GM23338 (cell line): Measurements from ENCODE around the gene OTUB2. TPM values are rescaled to one million over a fixed set of nuclear protein-coding genes. Genes with fewer than 3 reads are reported as not detected.

Experiments used
- ATAC-seq: fragments of 200-7000 bp; cut with Tn5 transposase; 3 replicates; pipeline ENCODE4 v1.9.1; 2020
- DNase-seq: peaks from one replicate; pipeline ENCODE4 v3.0.0-alpha.2; 2015; ENCODE audit warnings: low spot score
- H2AFZ ChIP-seq: fragments of 200-600 bp; sonication (generic); 2 replicates; pipeline ENCODE4 v1.8.0; 2016; ENCODE audit warnings: antibody characterized with exemption, mild to moderate bottlenecking, moderate library complexity
- H3F3A ChIP-seq: fragments of 200-600 bp; sonication (generic); replicated peaks from 2 replicates; pipeline ENCODE4 v1.8.0; 2017; ENCODE audit warnings: antibody characterized with exemption, mixed run types, low read depth
- H3K27ac ChIP-seq: fragments of 200-600 bp; sonication (generic); 2 replicates; pipeline ENCODE4 v1.6.1; 2016; ENCODE audit warnings: low read depth
- H3K27me3 ChIP-seq: fragments of 200-600 bp; sonication (generic); 2 replicates; pipeline ENCODE4 v1.8.0; 2016; ENCODE audit warnings: mild to moderate bottlenecking, mixed run types, moderate library complexity; ENCODE audit not compliant: insufficient read depth
- H3K36me3 ChIP-seq: fragments of 200-600 bp; sonication (generic); 2 replicates; pipeline ENCODE4 v1.8.0; 2016; ENCODE audit warnings: mild to moderate bottlenecking; ENCODE audit not compliant: insufficient read depth
- H3K4me1 ChIP-seq: fragments of 200-600 bp; sonication (generic); 2 replicates; pipeline ENCODE4 v1.8.0; 2016; ENCODE audit warnings: mild to moderate bottlenecking, moderate library complexity; ENCODE audit not compliant: insufficient read depth
- H3K4me2 ChIP-seq: fragments of 200-600 bp; sonication (generic); 2 replicates; pipeline ENCODE4 v1.7.1; 2017; ENCODE audit warnings: mixed run types
- H3K4me3 ChIP-seq: fragments of 200-600 bp; sonication (generic); 2 replicates; pipeline ENCODE4 v1.6.1; 2016; ENCODE audit warnings: mixed run types
- H3K79me2 ChIP-seq: fragments of 200-600 bp; sonication (generic); replicated peaks from 2 replicates; pipeline ENCODE4 v1.8.0; 2017; ENCODE audit warnings: mild to moderate bottlenecking; ENCODE audit not compliant: insufficient read depth
- H3K9me2 ChIP-seq: fragments of 200-600 bp; sonication (generic); 2 replicates; pipeline ENCODE4 v1.8.0; 2017; ENCODE audit not compliant: insufficient read depth
- H4K20me1 ChIP-seq: fragments of 200-600 bp; sonication (generic); replicated peaks from 2 replicates; pipeline ENCODE4 v1.8.0; 2017; ENCODE audit warnings: mild to moderate bottlenecking; ENCODE audit not compliant: insufficient read depth
- H3K27ac Mint-ChIP-seq: 2 replicates; pipeline ENCODE4 v1.8.0; 2020; ENCODE audit warnings: inconsistent platforms, mild to moderate bottlenecking, moderate library complexity, mixed read lengths
- H3K27me3 Mint-ChIP-seq: 3 replicates; pipeline ENCODE4 v1.8.0; 2022; ENCODE audit warnings: low read depth, mild to moderate bottlenecking, moderate library complexity, mixed read lengths, inconsistent platforms; ENCODE audit not compliant: insufficient read depth, poor library complexity
- H3K36me3 Mint-ChIP-seq: 3 replicates; pipeline ENCODE4 v1.8.0; 2021; ENCODE audit warnings: low read depth, mild to moderate bottlenecking, inconsistent platforms, moderate library complexity, mixed read lengths
- H3K4me1 Mint-ChIP-seq: 3 replicates; pipeline ENCODE4 v1.8.0; 2020; ENCODE audit warnings: mild to moderate bottlenecking, inconsistent platforms, mixed read lengths
- H3K4me3 Mint-ChIP-seq: 3 replicates; pipeline ENCODE4 v1.8.0; 2021; ENCODE audit warnings: moderate library complexity, mild to moderate bottlenecking, inconsistent platforms, mixed read lengths
- H3K9me3 Mint-ChIP-seq: 3 replicates; pipeline ENCODE4 v1.8.0; 2020; ENCODE audit warnings: moderate library complexity, mild to moderate bottlenecking, inconsistent platforms, mixed read lengths
- EZH2 ChIP-seq: fragments of 200-600 bp; sonication (generic); IDR thresholded peaks from one replicate; pipeline ENCODE4 v1.8.0; 2017; ENCODE audit warnings: antibody characterized with exemption, mild to moderate bottlenecking, low read depth; ENCODE audit not compliant: unreplicated experiment
- NANOG ChIP-seq: IDR thresholded peaks from 2 replicates; pipeline ENCODE4 v1.6.1; 2016; ENCODE audit warnings: antibody characterized with exemption, borderline replicate concordance
- STAT1 ChIP-seq: IDR thresholded peaks from one replicate; pipeline ENCODE4 v1.6.1; 2016; ENCODE audit warnings: antibody characterized with exemption; ENCODE audit not compliant: unreplicated experiment
- ZNF114 ChIP-seq: fragments of 250-450 bp; sonication (Bioruptor Pico); IDR thresholded peaks from 2 replicates; pipeline ENCODE4 v1.5.0; 2020; ENCODE audit warnings: mild to moderate bottlenecking, moderate library complexity
- ZNF331 ChIP-seq: fragments of 250-450 bp; sonication (Bioruptor Pico); IDR thresholded peaks from 2 replicates; pipeline ENCODE4 v1.5.0; 2020; ENCODE audit warnings: low read depth, mild to moderate bottlenecking, moderate library complexity
- polyA plus RNA-seq: library from polyadenylated mRNA; unstranded; fragments of >200 nt; fragmentation: Nextera tagmentation; extraction: Ambion mirVana; gene quantifications from 2 replicates; pipeline ENCODE4 v1.2.1, GENCODE V29; 2016
- total RNA-seq: library from RNA; depleted of rRNA; stranded (reverse); fragments of >200 nt; shearing (Covaris generic); gene quantifications from 2 replicates; pipeline ENCODE4 v1.2.3, GENCODE V29; 2014
- TF ChIP-seq, protein P1 (sequence below): fragments of 250-450 bp; sonication (Bioruptor Pico); IDR thresholded peaks from 2 replicates; pipeline ENCODE4 v1.5.0; 2020; ENCODE audit warnings: mild to moderate bottlenecking, moderate library complexity

OTUB2 gene
- total and polyA plus RNA-seq, 2 experiments from 2014 or later, result 2.1 to 4.1 TPM

DNA sequence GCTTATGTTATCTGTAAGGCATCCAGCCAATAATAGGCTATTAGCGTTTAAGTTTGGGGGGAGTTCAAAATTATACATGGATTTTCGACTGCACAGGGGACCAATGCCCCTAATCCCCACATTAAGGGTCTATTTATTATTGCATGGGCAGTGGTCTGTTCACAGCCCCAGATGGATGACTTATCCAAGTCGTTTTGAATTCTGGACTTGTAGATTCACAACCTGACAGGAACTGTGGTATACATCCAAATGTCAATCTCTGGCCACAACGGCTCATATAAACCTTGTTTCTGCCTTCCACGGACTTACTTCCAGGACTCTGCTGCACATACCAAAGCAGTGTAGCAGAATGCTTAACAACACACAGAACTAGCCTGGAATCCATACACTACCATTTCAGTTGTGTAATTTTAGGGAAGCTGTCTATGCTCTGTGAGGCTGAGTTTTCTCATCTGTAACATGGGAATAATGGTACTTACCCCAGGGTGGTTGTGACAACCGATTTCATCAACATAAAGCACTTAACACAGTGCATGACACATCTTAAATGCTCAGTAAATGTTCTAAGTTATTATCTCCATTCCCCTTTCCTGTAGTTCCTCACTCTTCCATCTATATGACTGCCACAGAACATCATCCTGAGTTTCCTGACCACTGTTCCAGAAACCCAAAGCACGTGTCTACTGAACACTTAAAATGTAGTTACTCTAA lies 51.1 kb downstream of the OTUB2 start (continued):
- TF ChIP-seq, protein P1, sequence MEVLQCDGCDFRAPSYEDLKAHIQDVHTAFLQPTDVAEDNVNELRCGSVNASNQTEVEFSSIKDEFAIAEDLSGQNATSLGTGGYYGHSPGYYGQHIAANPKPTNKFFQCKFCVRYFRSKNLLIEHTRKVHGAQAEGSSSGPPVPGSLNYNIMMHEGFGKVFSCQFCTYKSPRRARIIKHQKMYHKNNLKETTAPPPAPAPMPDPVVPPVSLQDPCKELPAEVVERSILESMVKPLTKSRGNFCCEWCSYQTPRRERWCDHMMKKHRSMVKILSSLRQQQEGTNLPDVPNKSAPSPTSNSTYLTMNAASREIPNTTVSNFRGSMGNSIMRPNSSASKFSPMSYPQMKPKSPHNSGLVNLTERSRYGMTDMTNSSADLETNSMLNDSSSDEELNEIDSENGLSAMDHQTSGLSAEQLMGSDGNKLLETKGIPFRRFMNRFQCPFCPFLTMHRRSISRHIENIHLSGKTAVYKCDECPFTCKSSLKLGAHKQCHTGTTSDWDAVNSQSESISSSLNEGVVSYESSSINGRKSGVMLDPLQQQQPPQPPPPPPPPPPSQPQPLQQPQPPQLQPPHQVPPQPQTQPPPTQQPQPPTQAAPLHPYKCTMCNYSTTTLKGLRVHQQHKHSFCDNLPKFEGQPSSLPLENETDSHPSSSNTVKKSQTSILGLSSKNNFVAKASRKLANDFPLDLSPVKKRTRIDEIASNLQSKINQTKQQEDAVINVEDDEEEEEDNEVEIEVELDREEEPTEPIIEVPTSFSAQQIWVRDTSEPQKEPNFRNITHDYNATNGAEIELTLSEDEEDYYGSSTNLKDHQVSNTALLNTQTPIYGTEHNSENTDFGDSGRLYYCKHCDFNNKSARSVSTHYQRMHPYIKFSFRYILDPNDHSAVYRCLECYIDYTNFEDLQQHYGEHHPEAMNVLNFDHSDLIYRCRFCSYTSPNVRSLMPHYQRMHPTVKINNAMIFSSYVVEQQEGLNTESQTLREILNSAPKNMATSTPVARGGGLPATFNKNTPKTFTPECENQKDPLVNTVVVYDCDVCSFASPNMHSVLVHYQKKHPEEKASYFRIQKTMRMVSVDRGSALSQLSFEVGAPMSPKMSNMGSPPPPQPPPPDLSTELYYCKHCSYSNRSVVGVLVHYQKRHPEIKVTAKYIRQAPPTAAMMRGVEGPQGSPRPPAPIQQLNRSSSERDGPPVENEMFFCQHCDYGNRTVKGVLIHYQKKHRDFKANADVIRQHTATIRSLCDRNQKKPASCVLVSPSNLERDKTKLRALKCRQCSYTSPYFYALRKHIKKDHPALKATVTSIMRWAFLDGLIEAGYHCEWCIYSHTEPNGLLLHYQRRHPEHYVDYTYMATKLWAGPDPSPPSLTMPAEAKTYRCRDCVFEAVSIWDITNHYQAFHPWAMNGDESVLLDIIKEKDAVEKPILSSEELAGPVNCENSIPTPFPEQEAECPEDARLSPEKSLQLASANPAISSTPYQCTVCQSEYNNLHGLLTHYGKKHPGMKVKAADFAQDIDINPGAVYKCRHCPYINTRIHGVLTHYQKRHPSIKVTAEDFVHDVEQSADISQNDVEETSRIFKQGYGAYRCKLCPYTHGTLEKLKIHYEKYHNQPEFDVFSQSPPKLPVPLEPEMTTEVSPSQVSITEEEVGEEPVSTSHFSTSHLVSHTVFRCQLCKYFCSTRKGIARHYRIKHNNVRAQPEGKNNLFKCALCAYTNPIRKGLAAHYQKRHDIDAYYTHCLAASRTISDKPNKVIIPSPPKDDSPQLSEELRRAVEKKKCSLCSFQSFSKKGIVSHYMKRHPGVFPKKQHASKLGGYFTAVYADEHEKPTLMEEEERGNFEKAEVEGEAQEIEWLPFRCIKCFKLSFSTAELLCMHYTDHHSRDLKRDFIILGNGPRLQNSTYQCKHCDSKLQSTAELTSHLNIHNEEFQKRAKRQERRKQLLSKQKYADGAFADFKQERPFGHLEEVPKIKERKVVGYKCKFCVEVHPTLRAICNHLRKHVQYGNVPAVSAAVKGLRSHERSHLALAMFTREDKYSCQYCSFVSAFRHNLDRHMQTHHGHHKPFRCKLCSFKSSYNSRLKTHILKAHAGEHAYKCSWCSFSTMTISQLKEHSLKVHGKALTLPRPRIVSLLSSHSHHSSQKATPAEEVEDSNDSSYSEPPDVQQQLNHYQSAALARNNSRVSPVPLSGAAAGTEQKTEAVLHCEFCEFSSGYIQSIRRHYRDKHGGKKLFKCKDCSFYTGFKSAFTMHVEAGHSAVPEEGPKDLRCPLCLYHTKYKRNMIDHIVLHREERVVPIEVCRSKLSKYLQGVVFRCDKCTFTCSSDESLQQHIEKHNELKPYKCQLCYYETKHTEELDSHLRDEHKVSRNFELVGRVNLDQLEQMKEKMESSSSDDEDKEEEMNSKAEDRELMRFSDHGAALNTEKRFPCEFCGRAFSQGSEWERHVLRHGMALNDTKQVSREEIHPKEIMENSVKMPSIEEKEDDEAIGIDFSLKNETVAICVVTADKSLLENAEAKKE (CRISPR knock-in tag), result no peak
- no peak for TF ChIP-seq EZH2
- TF ChIP-seq ZNF114 (CRISPR knock-in tag), result no peak
- TF ChIP-seq ZNF331, result no peak
- no peak for TF ChIP-seq STAT1
- no peak for TF ChIP-seq NANOG

DNA sequence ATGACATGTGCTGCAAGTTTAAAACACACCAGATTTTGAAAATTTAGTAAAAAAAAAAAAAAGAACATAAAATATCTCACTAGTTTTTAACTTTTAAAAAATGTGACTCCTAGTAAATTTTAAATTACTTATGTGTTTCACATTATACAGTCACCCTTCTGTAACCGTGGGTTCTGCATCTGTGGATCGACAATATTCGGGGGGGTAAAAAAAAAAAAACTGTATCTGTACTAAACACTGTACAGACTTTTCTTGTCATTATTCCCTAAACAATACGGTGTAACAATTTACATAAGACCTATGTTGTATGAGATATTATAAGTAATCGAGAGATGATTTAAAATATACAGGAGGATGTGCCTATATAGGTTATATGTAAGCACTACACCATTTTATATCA lies 51.7 kb downstream of the OTUB2 start:
- H3K27me3 Mint-ChIP-seq, result peaks cover 2% of the 10 kb centered on the region
- H3K4me3 ChIP-seq, result peak overlapping the region; percentile 18; the same call in 1 of the 2 replicates
- ATAC-seq (no peak), DNase-seq (no peak)
- H3K36me3 ChIP-seq, result peaks cover 24% of the 10 kb centered on the region; the same call in 1 of the 2 replicates
- no peak overlapping the region for H2AFZ ChIP-seq
- no peak for TF ChIP-seq ZNF331
- H3K9me2 ChIP-seq, result no peaks in the 10 kb centered on the region
- no peak overlapping the region for H3K27ac ChIP-seq
- H3K4me2 ChIP-seq, result no peak overlapping the region
- peaks cover 16% of the 10 kb centered on the region for H3K4me1 ChIP-seq
- peaks cover 24% of the 10 kb centered on the region for H3K4me1 Mint-ChIP-seq
- peaks cover 89% of the 10 kb centered on the region for H3K79me2 ChIP-seq
- no peak overlapping the region for H3K4me3 Mint-ChIP-seq
- H4K20me1 ChIP-seq, result peaks cover 41% of the 10 kb centered on the region
- peaks cover 17% of the 10 kb centered on the region for H3K9me3 Mint-ChIP-seq
- peaks cover 59% of the 10 kb centered on the region for H3K36me3 Mint-ChIP-seq
- H3K27me3 ChIP-seq, result no peaks in the 10 kb centered on the region
- H3F3A ChIP-seq, result no peaks in the 10 kb centered on the region
- no peak overlapping the region for H3K27ac Mint-ChIP-seq
